ENCODE data around the gene ZNF593OS.

ZNF593OS gene

GRCh38 chr1:26197301-26197700, 25.7 kb upstream of the ZNF593OS start:
- ChIA-PET CTCF (interaction anchor here (0.6 kb wide), 1 partner anchor 14 kb away, joined by 3 read pairs; no protein-coding TSS in a partner anchor), POLR2A (ENCODE audit: low non-redundant PET) (no interaction called here)
- no peak overlapping the region for H3K27ac ChIP-seq
- DNase-seq (ENCODE audit: low spot score): no peak
- TF ChIP-seq, protein P1, sequence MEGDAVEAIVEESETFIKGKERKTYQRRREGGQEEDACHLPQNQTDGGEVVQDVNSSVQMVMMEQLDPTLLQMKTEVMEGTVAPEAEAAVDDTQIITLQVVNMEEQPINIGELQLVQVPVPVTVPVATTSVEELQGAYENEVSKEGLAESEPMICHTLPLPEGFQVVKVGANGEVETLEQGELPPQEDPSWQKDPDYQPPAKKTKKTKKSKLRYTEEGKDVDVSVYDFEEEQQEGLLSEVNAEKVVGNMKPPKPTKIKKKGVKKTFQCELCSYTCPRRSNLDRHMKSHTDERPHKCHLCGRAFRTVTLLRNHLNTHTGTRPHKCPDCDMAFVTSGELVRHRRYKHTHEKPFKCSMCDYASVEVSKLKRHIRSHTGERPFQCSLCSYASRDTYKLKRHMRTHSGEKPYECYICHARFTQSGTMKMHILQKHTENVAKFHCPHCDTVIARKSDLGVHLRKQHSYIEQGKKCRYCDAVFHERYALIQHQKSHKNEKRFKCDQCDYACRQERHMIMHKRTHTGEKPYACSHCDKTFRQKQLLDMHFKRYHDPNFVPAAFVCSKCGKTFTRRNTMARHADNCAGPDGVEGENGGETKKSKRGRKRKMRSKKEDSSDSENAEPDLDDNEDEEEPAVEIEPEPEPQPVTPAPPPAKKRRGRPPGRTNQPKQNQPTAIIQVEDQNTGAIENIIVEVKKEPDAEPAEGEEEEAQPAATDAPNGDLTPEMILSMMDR (conservative IDR thresholded peaks at IDR 0.05; ENCODE audit: low read depth): no peak

DNA sequence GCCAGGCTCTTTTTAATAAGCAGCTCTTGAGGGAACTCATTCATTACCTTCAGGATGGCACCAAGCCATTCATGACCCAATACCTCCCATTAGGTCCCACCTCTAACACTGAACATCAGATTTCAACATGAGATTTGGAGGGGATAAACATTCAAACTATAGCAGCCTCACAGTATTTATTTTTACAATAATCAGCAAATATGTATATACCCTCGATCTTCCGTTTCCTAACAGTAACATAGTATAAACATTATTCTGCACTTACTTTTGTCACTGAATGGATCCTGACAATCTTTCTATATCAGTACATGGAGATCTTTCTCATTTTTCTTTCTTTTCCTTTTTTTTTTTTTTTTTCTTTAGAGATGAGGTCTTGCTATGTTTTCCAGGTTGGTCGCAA, 24.2 kb upstream of the ZNF593OS start:
- no peak for DNase-seq (ENCODE audit: low spot score)
- CTCF ChIA-PET: interaction anchor here (0.5 to 0.9 kb wide), 4 partner anchors 10 to 1455 kb away, joined by 3 read pairs; no protein-coding TSS in a partner anchor
- H3K27ac ChIP-seq: no peak overlapping the region
- TF ChIP-seq, protein P1 (conservative IDR thresholded peaks at IDR 0.05; ENCODE audit: low read depth): no peak
- POLR2A ChIA-PET (ENCODE audit: low non-redundant PET): no interaction called here

- no peak overlapping the region for H3K27ac ChIP-seq
- CTCF ChIA-PET: no interaction called here
- DNase-seq (ENCODE audit: low spot score): no peak
- POLR2A ChIA-PET (ENCODE audit: low non-redundant PET): no interaction called here
- TF ChIP-seq, protein P1 (conservative IDR thresholded peaks at IDR 0.05; ENCODE audit: low read depth): no peak
These were observed 20.1 kb upstream of the ZNF593OS start for GRCh38 chr1:26191739-26192138.

GRCh38 chr1:26190373-26190987, 18.8 kb upstream of the ZNF593OS start, which contains the start of gene CATSPER4:
TSS of gene CATSPER4 (plus strand) at chr1:26190602. CDS start at chr1:26190628, 26 bp downstream.
- POLR2A ChIA-PET (ENCODE audit: low non-redundant PET): interaction anchor here (0.7 kb wide), 1 partner anchor 11 kb away, joined by 3 read pairs; no protein-coding TSS in a partner anchor
- peak; percentile 52 for DNase-seq (ENCODE audit: low spot score)
- no peak within 1 kb of the TSS for H3K27ac ChIP-seq
- CTCF ChIA-PET: interaction anchor here (0.7 to 1.1 kb wide), 3 partner anchors 13 to 43 kb away, joined by 3 read pairs; partner anchors contain the start of gene CEP85
- TF ChIP-seq, protein P1 (conservative IDR thresholded peaks at IDR 0.05; ENCODE audit: low read depth): no peak

GRCh38 chr1:26189751-26190275, 18.2 kb upstream of the ZNF593OS start:
- no peak overlapping the region for H3K27ac ChIP-seq
- ChIA-PET POLR2A (ENCODE audit: low non-redundant PET) (no interaction called here), CTCF (interaction anchor here (0.7 to 1.1 kb wide), 2 partner anchors 12 to 35 kb away, joined by 3 read pairs; no protein-coding TSS in a partner anchor)
- no peak for DNase-seq (ENCODE audit: low spot score)
- TF ChIP-seq, protein P1 (conservative IDR thresholded peaks at IDR 0.05; ENCODE audit: low read depth): no peak

- no peak for DNase-seq (ENCODE audit: low spot score)
- H3K27ac ChIP-seq: no peak overlapping the region
- CTCF ChIA-PET: no interaction called here
- TF ChIP-seq, protein P1 (conservative IDR thresholded peaks at IDR 0.05; ENCODE audit: low read depth): no peak
- POLR2A ChIA-PET (ENCODE audit: low non-redundant PET): interaction anchor here (0.6 kb wide), 1 partner anchor 86 kb away, joined by 3 read pairs; no protein-coding TSS in a partner anchor
These were observed 17.7 kb upstream of the ZNF593OS start for GRCh38 chr1:26189331-26189730.

All from RWPE1 (cell line).